Upper lobe of left lung (tissue), 4 donors: ENCODE measurements around the gene RTL9.

Experiments
- CTCF ChIP-seq, 6 experiments: fragments of 450-650 bp in 4 of 6; fragments of 200-600 bp in 2 of 6; sonication (generic) in 2 of 6; IDR thresholded peaks; one replicate each; pipeline ENCODE4 v1.5.1; 2016 to 2019; ENCODE audit warnings: antibody characterized with exemption in 6 of 6
- POLR2AphosphoS5 ChIP-seq, 2 donors: sonication (generic); formaldehyde crosslinking; IDR thresholded peaks; one replicate each; pipeline ENCODE4 v1.5.1; 2017; ENCODE audit warnings: antibody characterized with exemption in 2 of 2

- TF ChIP-seq POLR2AphosphoS5 (IDR thresholded peaks at IDR 0.05) (no peak), CTCF (IDR thresholded peaks at IDR 0.05) (no peak)
Observed at GRCh38 chrX:110318664-110318968, 40.0 kb upstream of the RTL9 start.
